A549 (cell line): Measurements from ENCODE around the gene CADM1. TPM values are rescaled to one million over a fixed set of nuclear protein-coding genes. Genes with fewer than 3 reads are reported as not detected.

Experiments used
- ATAC-seq, 2 experiments: fragments of 200-7000 bp in 1 of 2; fragments of >200 bp in 1 of 2; cut with Nextera tagmentation in 1 of 2; cut with Tn5 transposase in 1 of 2; 3 replicates each; pipeline versions ENCODE4 v1.8.0 to v1.9.1; 2018 to 2020; ENCODE audit warnings: mild to moderate bottlenecking in 1 of 2, moderate library complexity in 1 of 2
- CTCF ChIA-PET: fragments of 300-600 bp; sonication (Branson Sonifier 250); formaldehyde crosslinking; extraction: SDS; loops from one replicate; lab custom pipeline; 2021; ENCODE audit warnings: antibody characterized with exemption, inconsistent platforms; lab: Yijun Ruan, JAX
- POLR2A ChIA-PET: fragments of 350-600 bp; formaldehyde crosslinking; extraction: SDS; loops from one replicate; lab custom pipeline; 2021; ENCODE audit warnings: antibody characterized with exemption, inconsistent platforms; lab: Yijun Ruan, JAX
- DNase-seq, 2 experiments: peaks; one replicate each; pipeline versions ENCODE4 v3.0.0 to v3.0.0-alpha.2; 2011 to 2016; ENCODE audit warnings: low read depth in 1 of 2, low spot score in 1 of 2
- FAIRE-seq: peaks from 2 replicates; lab custom pipeline; 2011; peaks lifted over from hg19 to GRCh38; lab: Jason Lieb, UNC
- H3K27ac ChIP-seq, 2 experiments: fragments of >200 bp; sonication (Bioruptor Twin); formaldehyde crosslinking; 3 replicates each; pipeline ENCODE4 v1.5.1; 2016 to 2017
- H3K4me1 ChIP-seq: fragments of >200 bp; sonication (Bioruptor Twin); formaldehyde crosslinking; 3 replicates; pipeline ENCODE4 v1.6.1; 2016
- H3K4me2 ChIP-seq: fragments of >200 bp; sonication (Bioruptor Twin); formaldehyde crosslinking; 3 replicates; pipeline ENCODE4 v1.6.1; 2016
- H3K4me3 ChIP-seq: fragments of >200 bp; sonication (Bioruptor Twin); formaldehyde crosslinking; 3 replicates; pipeline ENCODE4 v1.5.1; 2016
- H3K9me3 ChIP-seq: fragments of >200 bp; sonication (Bioruptor Twin); formaldehyde crosslinking; 3 replicates; pipeline ENCODE4 v1.6.1; 2016
- BHLHE40 ChIP-seq: IDR thresholded peaks from 2 replicates; pipeline ENCODE4 v1.6.1; 2012; ENCODE audit warnings: low read depth, low read length, inconsistent platforms
- CBX8 ChIP-seq: fragments of 200-600 bp; sonication (generic); IDR thresholded peaks from 2 replicates; pipeline ENCODE4 v1.6.1; 2016
- CHD4 ChIP-seq: fragments of 200-600 bp; sonication (generic); IDR thresholded peaks from 2 replicates; pipeline ENCODE4 v1.6.1; 2016; ENCODE audit warnings: antibody characterized with exemption, mild to moderate bottlenecking, borderline replicate concordance
- EP300 ChIP-seq, 2 experiments: fragments of >200 bp; sonication (Bioruptor Twin); formaldehyde crosslinking; IDR thresholded peaks; 2 replicates in 1 of 2; 3 replicates in 1 of 2; pipeline ENCODE4 v1.6.1; 2016 to 2017
- FOSB ChIP-seq: fragments of 250-450 bp; sonication (Bioruptor Pico); IDR thresholded peaks from 2 replicates; pipeline ENCODE4 v1.5.0; 2020; ENCODE audit warnings: mild to moderate bottlenecking, moderate library complexity
- KDM5A ChIP-seq: fragments of 200-600 bp; sonication (generic); IDR thresholded peaks from 2 replicates; pipeline ENCODE4 v1.6.1; 2016; ENCODE audit warnings: antibody characterized with exemption, mild to moderate bottlenecking
- MAFK ChIP-seq: fragments of 450-650 bp; IDR thresholded peaks from 2 replicates; pipeline ENCODE4 v1.6.1; 2014; ENCODE audit not compliant: partially characterized antibody
- NPAS2 ChIP-seq: fragments of 250-450 bp; sonication (Bioruptor Pico); IDR thresholded peaks from 2 replicates; pipeline ENCODE4 v1.8.0; 2022; ENCODE audit warnings: mild to moderate bottlenecking, moderate library complexity, borderline replicate concordance
- ZC3H11A ChIP-seq: fragments of 450-650 bp; IDR thresholded peaks from 2 replicates; pipeline ENCODE4 v1.6.1; 2014; ENCODE audit warnings: antibody characterized with exemption, mild to moderate bottlenecking
- WGBS: methylation state at CpG from one replicate; pipeline ENCODE4 v1.1.6; 2017; ENCODE audit errors: missing lambda C conversion rate; 5-methylcytosine and 5-hydroxymethylcytosine counted together
- polyA plus RNA-seq, 4 experiments: library from polyadenylated mRNA; depleted of rRNA in 3 of 4; stranded (reverse); fragments of >200 nt; fragmentation: RNase III in 1 of 4; extraction: RNeasy Plus Mini Kit Qiagen cat#74134 plus additional on column Dnase treatment in 1 of 4; gene quantifications; 2 replicates in 3 of 4; 3 replicates in 1 of 4; pipeline ENCODE4 v1.2.3, GENCODE V29; 2011 to 2017
- TF ChIP-seq, protein P1 (sequence below): fragments of 200-600 bp; sonication (generic); IDR thresholded peaks from 2 replicates; pipeline ENCODE4 v1.6.1; 2016; ENCODE audit warnings: antibody characterized with exemption, mild to moderate bottlenecking, moderate library complexity
- TF ChIP-seq, protein P2 (sequence below): IDR thresholded peaks from 2 replicates; pipeline ENCODE4 v1.6.1; 2012
- TF ChIP-seq, protein P3 (sequence below): fragments of >200 bp; sonication (Bioruptor Twin); formaldehyde crosslinking; IDR thresholded peaks from 3 replicates; pipeline ENCODE4 v1.5.1; 2016

Gene CADM1
- polyA plus RNA-seq, 2 of the 4 experiments (the other 2 are of a cell fraction): 33.4 to 36.7 TPM

DNA sequence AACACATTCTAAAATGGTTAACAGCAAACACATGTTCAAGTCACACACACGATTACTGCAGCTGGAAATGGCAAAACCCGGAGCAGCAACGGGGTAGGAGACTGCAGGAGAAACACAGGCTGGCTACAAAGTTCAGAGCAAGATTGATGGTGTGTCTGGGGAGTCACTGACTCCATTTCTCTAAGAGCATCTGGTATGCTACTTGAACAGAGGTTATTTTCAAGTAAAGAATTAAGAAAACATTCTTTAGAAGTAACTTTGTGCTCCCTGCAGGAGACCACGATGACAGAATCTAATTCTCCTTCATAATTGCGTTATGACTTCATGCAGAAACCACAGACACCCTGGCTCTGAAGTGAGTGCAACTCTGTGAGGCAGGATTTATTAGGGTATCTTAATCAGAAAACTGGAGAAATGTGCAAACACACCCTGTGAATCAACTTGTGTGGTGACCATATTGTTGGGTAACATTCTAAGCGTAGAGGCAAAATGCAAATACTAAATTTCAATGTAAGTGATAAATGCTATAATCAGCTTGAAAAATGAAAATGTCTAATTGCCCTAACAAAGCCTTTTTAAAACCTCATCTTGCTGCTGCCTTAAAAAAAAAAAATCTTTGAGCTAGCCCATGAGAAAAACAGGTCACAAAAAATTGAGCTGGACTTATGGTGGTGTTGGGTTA is 303.0 kb downstream of the CADM1 start:
- Histone ChIP-seq H3K9me3 (no peaks in the 10 kb centered on the region), H3K4me2 (no peak overlapping the region), H3K4me3 (no peak overlapping the region), H3K4me1 (no peaks in the 10 kb centered on the region), H3K27ac (no peak overlapping the region)
- CTCF ChIA-PET: interaction anchor here (1.1 kb wide), 1 partner anchor 15 kb away, joined by 3 read pairs; no protein-coding TSS in a partner anchor
- TF ChIP-seq MAFK: no peak
- WGBS: 89% methylated on average over 6 of the region's 6 CpGs
- DNase-seq (no peak), ATAC-seq (no peak), FAIRE-seq (no peak)
- POLR2A ChIA-PET: no interaction called here

DNA sequence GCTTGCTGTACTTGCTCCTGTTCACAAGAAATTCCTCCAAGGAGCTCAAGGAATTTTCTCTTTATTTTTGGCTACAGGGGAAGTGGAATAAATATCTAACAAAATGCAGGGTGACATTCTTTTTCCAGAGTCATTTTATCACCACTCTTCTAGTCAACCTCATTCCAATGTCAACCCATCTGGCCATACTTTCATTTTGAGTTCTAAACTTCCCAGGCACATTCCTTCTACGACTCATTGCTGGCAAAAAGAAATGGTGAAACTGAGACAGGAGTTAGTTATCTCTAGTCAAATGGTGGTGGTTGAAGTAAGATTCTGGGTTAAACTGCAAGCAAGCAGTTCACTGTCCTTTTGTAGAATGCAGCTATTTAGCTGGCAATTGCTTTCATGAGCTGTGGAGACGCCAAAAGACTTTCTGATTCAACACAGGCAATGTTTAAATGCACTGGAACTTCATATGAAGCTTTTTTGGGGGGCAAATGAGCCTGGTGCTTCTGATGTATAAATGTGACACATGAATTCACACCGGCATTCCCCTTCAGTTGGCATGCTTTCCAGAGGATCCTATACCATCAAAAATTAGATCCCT is 304.6 kb downstream of the CADM1 start:
- Histone ChIP-seq H3K4me3 (no peak overlapping the region), H3K9me3 (no peaks in the 10 kb centered on the region), H3K4me2 (no peak overlapping the region), H3K4me1 (no peaks in the 10 kb centered on the region), H3K27ac (no peak overlapping the region)
- FAIRE-seq: no peak
- ChIA-PET POLR2A (no interaction called here), CTCF (no interaction called here)
- WGBS: 88% methylated on average over 3 of the region's 3 CpGs
- ATAC-seq: no peak
- DNase-seq: no peak
- TF ChIP-seq FOSB (CRISPR knock-in tag): no peak
- TF ChIP-seq KDM5A: no peak
- TF ChIP-seq, protein P1, sequence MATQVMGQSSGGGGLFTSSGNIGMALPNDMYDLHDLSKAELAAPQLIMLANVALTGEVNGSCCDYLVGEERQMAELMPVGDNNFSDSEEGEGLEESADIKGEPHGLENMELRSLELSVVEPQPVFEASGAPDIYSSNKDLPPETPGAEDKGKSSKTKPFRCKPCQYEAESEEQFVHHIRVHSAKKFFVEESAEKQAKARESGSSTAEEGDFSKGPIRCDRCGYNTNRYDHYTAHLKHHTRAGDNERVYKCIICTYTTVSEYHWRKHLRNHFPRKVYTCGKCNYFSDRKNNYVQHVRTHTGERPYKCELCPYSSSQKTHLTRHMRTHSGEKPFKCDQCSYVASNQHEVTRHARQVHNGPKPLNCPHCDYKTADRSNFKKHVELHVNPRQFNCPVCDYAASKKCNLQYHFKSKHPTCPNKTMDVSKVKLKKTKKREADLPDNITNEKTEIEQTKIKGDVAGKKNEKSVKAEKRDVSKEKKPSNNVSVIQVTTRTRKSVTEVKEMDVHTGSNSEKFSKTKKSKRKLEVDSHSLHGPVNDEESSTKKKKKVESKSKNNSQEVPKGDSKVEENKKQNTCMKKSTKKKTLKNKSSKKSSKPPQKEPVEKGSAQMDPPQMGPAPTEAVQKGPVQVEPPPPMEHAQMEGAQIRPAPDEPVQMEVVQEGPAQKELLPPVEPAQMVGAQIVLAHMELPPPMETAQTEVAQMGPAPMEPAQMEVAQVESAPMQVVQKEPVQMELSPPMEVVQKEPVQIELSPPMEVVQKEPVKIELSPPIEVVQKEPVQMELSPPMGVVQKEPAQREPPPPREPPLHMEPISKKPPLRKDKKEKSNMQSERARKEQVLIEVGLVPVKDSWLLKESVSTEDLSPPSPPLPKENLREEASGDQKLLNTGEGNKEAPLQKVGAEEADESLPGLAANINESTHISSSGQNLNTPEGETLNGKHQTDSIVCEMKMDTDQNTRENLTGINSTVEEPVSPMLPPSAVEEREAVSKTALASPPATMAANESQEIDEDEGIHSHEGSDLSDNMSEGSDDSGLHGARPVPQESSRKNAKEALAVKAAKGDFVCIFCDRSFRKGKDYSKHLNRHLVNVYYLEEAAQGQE: no peak
- TF ChIP-seq, protein P2, sequence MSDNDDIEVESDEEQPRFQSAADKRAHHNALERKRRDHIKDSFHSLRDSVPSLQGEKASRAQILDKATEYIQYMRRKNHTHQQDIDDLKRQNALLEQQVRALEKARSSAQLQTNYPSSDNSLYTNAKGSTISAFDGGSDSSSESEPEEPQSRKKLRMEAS: no peak
- no peak for TF ChIP-seq BHLHE40
- TF ChIP-seq EP300 (IDR thresholded peaks at IDR 0.05): no peak

DNA sequence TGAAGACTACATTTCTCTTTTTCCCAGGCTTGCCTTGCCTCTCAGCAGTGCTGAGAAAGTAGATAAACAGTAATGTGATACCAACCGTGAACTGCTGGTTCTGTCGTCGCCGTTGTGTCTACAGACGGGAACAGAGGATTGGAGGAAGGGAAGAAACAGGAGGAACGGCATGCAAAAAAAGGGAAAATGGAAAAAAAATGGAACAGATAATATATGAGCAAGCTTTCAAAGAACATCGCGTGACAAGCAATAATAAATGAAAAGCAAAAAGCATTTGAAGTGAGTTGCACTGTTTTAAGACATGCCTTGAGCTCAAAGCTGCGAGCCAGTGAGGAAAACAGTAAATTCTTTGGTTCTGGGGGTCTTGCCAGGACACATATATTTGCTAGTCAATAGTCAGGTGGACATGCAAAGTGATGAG is 305.9 kb downstream of the CADM1 start:
- ATAC-seq (no peak), DNase-seq (no peak), FAIRE-seq (no peak)
- Histone ChIP-seq H3K27ac (no peak overlapping the region), H3K9me3 (no peaks in the 10 kb centered on the region), H3K4me1 (no peaks in the 10 kb centered on the region), H3K4me3 (no peak overlapping the region), H3K4me2 (no peak overlapping the region)
- ChIA-PET POLR2A (no interaction called here), CTCF (no interaction called here)
- TF ChIP-seq, protein P1: no peak
- TF ChIP-seq NPAS2 (CRISPR knock-in tag): no peak
- TF ChIP-seq, protein P3, sequence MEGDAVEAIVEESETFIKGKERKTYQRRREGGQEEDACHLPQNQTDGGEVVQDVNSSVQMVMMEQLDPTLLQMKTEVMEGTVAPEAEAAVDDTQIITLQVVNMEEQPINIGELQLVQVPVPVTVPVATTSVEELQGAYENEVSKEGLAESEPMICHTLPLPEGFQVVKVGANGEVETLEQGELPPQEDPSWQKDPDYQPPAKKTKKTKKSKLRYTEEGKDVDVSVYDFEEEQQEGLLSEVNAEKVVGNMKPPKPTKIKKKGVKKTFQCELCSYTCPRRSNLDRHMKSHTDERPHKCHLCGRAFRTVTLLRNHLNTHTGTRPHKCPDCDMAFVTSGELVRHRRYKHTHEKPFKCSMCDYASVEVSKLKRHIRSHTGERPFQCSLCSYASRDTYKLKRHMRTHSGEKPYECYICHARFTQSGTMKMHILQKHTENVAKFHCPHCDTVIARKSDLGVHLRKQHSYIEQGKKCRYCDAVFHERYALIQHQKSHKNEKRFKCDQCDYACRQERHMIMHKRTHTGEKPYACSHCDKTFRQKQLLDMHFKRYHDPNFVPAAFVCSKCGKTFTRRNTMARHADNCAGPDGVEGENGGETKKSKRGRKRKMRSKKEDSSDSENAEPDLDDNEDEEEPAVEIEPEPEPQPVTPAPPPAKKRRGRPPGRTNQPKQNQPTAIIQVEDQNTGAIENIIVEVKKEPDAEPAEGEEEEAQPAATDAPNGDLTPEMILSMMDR: no peak
- no peak for TF ChIP-seq CBX8
- no peak for TF ChIP-seq ZC3H11A
- no peak for TF ChIP-seq FOSB (CRISPR knock-in tag)
- TF ChIP-seq CHD4: no peak
- WGBS: 88% methylated on average over 9 of the region's 9 CpGs
